H1 (cell line): Measurements from ENCODE around the gene RBM42. TPM values are rescaled to one million over a fixed set of nuclear protein-coding genes. Genes with fewer than 3 reads are reported as not detected.

Experiments
- ASH2L ChIP-seq: fragments of 200-600, 300-600 bp; sonication (generic); IDR thresholded peaks from one replicate; pipeline ENCODE4 v1.7.1; 2017; ENCODE audit warnings: low read length
- CBX8 ChIP-seq: fragments of 300-800, 300-1000 bp; sonication (generic); IDR thresholded peaks from 2 replicates; pipeline ENCODE4 v1.7.1; 2016; ENCODE audit warnings: low read depth, low read length, borderline replicate concordance
- CHD2 ChIP-seq: IDR thresholded peaks from 2 replicates; pipeline ENCODE4 v1.6.1; 2012; ENCODE audit warnings: low read length, improper control_type of control experiment
- CREB1 ChIP-seq: IDR thresholded peaks from 2 replicates; pipeline ENCODE4 v1.6.1; 2012; ENCODE audit warnings: inconsistent platforms
- EP300 ChIP-seq, 2 experiments: IDR thresholded peaks; 1 replicate in 1 of 2; 2 replicates in 1 of 2; pipeline ENCODE4 v1.6.1; 2011 to 2012; ENCODE audit warnings: low read depth in 2 of 2, low read length in 2 of 2, mild to moderate bottlenecking in 2 of 2, borderline replicate concordance in 1 of 2, inconsistent platforms in 1 of 2, moderate library complexity in 1 of 2
- GABPA ChIP-seq: IDR thresholded peaks from 2 replicates; pipeline ENCODE4 v1.6.1; 2011; ENCODE audit warnings: mild to moderate bottlenecking, low read length, moderate library complexity, borderline replicate concordance; ENCODE audit not compliant: insufficient read depth
- GTF2F1 ChIP-seq: IDR thresholded peaks from 2 replicates; pipeline ENCODE4 v1.6.1; 2012; ENCODE audit warnings: low read depth, low read length, improper control_type of control experiment, borderline replicate concordance
- HDAC2 ChIP-seq, 2 experiments: fragments of 300-600 bp in 1 of 2; sonication (generic) in 1 of 2; IDR thresholded peaks; 2 replicates each; pipeline ENCODE4 v1.6.1; 2011 to 2012; ENCODE audit warnings: low read depth in 2 of 2, low read length in 2 of 2, mild to moderate bottlenecking in 2 of 2, moderate library complexity in 2 of 2, borderline replicate concordance in 1 of 2, inconsistent platforms in 1 of 2
- KDM1A ChIP-seq: fragments of 200-600, 300-600 bp; sonication (generic); IDR thresholded peaks from 2 replicates; pipeline ENCODE4 v1.7.1; 2016; ENCODE audit warnings: mild to moderate bottlenecking, low read length, borderline replicate concordance
- KDM4A ChIP-seq: IDR thresholded peaks from one replicate; pipeline ENCODE4 v1.7.1; 2012; ENCODE audit warnings: low read depth, mild to moderate bottlenecking, moderate library complexity, low read length, inconsistent platforms; ENCODE audit not compliant: severe bottlenecking
- KDM5A ChIP-seq: fragments of 200-600 bp; IDR thresholded peaks from 2 replicates; pipeline ENCODE4 v1.7.1; 2012; ENCODE audit warnings: mild to moderate bottlenecking, low read length, inconsistent platforms, mixed read lengths
- POLR2A ChIP-seq, 2 experiments: IDR thresholded peaks; 1 replicate in 1 of 2; 2 replicates in 1 of 2; pipeline ENCODE4 v1.6.1; 2011; ENCODE audit warnings: low read depth in 2 of 2, low read length in 2 of 2, mild to moderate bottlenecking in 2 of 2; ENCODE audit errors: control extremely low read depth in 1 of 2
- POU5F1 ChIP-seq: IDR thresholded peaks from 2 replicates; pipeline ENCODE4 v1.6.1; 2011; ENCODE audit warnings: low read depth, mild to moderate bottlenecking, low read length, moderate library complexity
- RNF2 ChIP-seq: fragments of 200-900, 300-1000 bp; sonication (generic); IDR thresholded peaks from 2 replicates; pipeline ENCODE4 v1.7.1; 2016; ENCODE audit warnings: borderline replicate concordance, low read depth, mild to moderate bottlenecking, antibody characterized with exemption, low read length; ENCODE audit not compliant: poor library complexity, severe bottlenecking; ENCODE audit errors: missing control alignments
- SIX5 ChIP-seq: IDR thresholded peaks from 2 replicates; pipeline ENCODE4 v1.6.1; 2011; ENCODE audit warnings: mild to moderate bottlenecking, low read depth, low read length
- SP1 ChIP-seq: IDR thresholded peaks from 2 replicates; pipeline ENCODE4 v1.6.1; 2011; ENCODE audit warnings: low read depth, low read length
- TAF1 ChIP-seq: IDR thresholded peaks from 2 replicates; pipeline ENCODE4 v1.6.1; 2011; ENCODE audit warnings: mild to moderate bottlenecking, low read depth, low read length
- TBP ChIP-seq: IDR thresholded peaks from 2 replicates; pipeline ENCODE4 v1.6.1; 2011; ENCODE audit warnings: low read depth, low read length, improper control_type of control experiment
- polyA plus RNA-seq, 7 experiments: library from polyadenylated mRNA; depleted of rRNA in 3 of 7; stranded (reverse) in 5 of 7; unstranded in 2 of 7; fragments of >200 nt in 5 of 7; fragments of 200-250 nt in 2 of 7; gene quantifications; 1 replicate in 5 of 7; 2 replicates in 1 of 7; 4 replicates in 1 of 7; pipeline versions ENCODE4 v1.2.1 to v1.2.3, GENCODE V29; 2011 to 2013; ENCODE audit warnings: missing spikeins in 2 of 7, mixed read lengths in 2 of 7
- total RNA-seq: library from RNA; stranded (reverse); fragmentation: NEBNext Ultra II Directional; extraction: Animal tissue kit (Norgen Biotek cat#: 25700); gene quantifications from 2 replicates; pipeline ENCODE4 v1.2.1, GENCODE V29; 2021

The RBM42 gene
- total and polyA plus RNA-seq, 2 of the 8 experiments (the other 6 are each of a cell fraction or from before 2014, with no cell fraction given) = 59.8 to 80.8 TPM

GRCh38 chr19:35648017-35648961, 19.5 kb downstream of the RBM42 start, which contains the start of gene COX6B1 (continued):
- TF ChIP-seq KDM5A (peak; percentile 46; the same call in 1 of the 2 replicates), TAF1 (peak; percentile 85), GTF2F1 (no peak), CREB1 (0 out of 2 replicates have a peak, but pooled peaks have one; percentile 15), KDM1A (no peak), SP1 (peak; percentile 96), SIX5 (no peak), TBP (peak; percentile 83), CBX8 (no peak), HDAC2 (IDR thresholded peaks at IDR 0.05; ENCODE audit: borderline replicate concordance in 1 of 2, low read depth in 2 of 2, low read length in 2 of 2) (no peak), KDM4A (peak; percentile 18), RNF2 (no peak), ASH2L (no peak), POU5F1 (no peak), CHD2 (peak; percentile 77), EP300 (IDR thresholded peaks at IDR 0.05; ENCODE audit: borderline replicate concordance in 1 of 2, low read depth in 2 of 2, low read length in 2 of 2) (no peak), POLR2A (IDR thresholded peaks at IDR 0.05; ENCODE audit: control extremely low read depth in 1 of 2, low read depth in 2 of 2, low read length in 2 of 2) (peak; percentile 49 to 83), GABPA (peak; percentile 90)
- TF ChIP-seq, all 59 proteins: peak for 15
